PC-9 (cell line): ENCODE data around the gene DNAJC21.

Experiments
- EZH2 ChIP-seq: fragments of 200-600 bp; sonication (generic); IDR thresholded peaks from 2 replicates; pipeline ENCODE4 v1.8.0; 2017; ENCODE audit warnings: antibody characterized with exemption, low read depth
- TF ChIP-seq, protein P1 (sequence below): fragments of 200-600 bp; sonication (generic); conservative IDR thresholded peaks from 2 replicates; pipeline ENCODE4 v1.6.1; 2017; ENCODE audit warnings: mixed run types, antibody characterized with exemption, mild to moderate bottlenecking, moderate library complexity

DNA sequence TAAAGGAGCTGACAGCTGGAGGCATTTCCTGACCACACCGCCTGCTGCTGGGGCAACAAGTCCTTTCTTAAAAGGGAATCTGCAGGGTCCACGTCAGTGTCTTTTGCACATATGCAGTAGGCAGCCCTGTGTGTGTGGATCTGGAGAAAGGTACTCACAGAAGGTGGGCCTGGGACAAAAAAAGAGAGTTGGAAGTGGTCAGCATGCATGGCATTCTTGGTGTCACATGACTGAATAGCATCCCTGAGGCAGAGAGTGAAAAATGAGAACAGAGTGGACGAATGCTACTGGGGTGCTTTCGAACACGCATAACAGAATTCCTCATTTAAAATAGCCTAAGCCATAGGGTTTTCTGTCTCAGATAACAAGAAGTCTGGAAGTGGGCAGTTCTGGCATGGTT is 47.0 kb downstream of the DNAJC21 start:
- TF ChIP-seq, protein P1, sequence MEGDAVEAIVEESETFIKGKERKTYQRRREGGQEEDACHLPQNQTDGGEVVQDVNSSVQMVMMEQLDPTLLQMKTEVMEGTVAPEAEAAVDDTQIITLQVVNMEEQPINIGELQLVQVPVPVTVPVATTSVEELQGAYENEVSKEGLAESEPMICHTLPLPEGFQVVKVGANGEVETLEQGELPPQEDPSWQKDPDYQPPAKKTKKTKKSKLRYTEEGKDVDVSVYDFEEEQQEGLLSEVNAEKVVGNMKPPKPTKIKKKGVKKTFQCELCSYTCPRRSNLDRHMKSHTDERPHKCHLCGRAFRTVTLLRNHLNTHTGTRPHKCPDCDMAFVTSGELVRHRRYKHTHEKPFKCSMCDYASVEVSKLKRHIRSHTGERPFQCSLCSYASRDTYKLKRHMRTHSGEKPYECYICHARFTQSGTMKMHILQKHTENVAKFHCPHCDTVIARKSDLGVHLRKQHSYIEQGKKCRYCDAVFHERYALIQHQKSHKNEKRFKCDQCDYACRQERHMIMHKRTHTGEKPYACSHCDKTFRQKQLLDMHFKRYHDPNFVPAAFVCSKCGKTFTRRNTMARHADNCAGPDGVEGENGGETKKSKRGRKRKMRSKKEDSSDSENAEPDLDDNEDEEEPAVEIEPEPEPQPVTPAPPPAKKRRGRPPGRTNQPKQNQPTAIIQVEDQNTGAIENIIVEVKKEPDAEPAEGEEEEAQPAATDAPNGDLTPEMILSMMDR: no peak
- no peak for TF ChIP-seq EZH2
